H9 (cell line): ENCODE data around the gene SDK1. TPM values are rescaled to one million over a fixed set of nuclear protein-coding genes. Genes with fewer than 3 reads are reported as not detected.

Source experiments
- DNase-seq: peaks from one replicate; pipeline ENCODE4 v3.0.0-alpha.2; 2017
- H2AFZ ChIP-seq: one replicate; pipeline ENCODE4 v1.6.1; 2013; ENCODE audit warnings: mild to moderate bottlenecking, low read length, control low read depth, moderate library complexity
- H2AK5ac ChIP-seq: 2 replicates; pipeline ENCODE4 v1.6.1; 2013; ENCODE audit warnings: low read length, control low read depth, mixed read lengths; ENCODE audit not compliant: insufficient read length
- H2BK120ac ChIP-seq: one replicate; pipeline ENCODE4 v1.6.1; 2013; ENCODE audit warnings: low read depth, mild to moderate bottlenecking, low read length, control low read depth, inconsistent platforms; ENCODE audit not compliant: poor library complexity, severe bottlenecking
- H2BK12ac ChIP-seq: 2 replicates; pipeline ENCODE4 v1.6.1; 2013; ENCODE audit warnings: low read length, control low read depth, mixed read lengths, low read depth; ENCODE audit not compliant: insufficient read length
- H2BK15ac ChIP-seq: 2 replicates; pipeline ENCODE4 v1.6.1; 2013; ENCODE audit warnings: low read depth, low read length, control low read depth
- H2BK20ac ChIP-seq: one replicate; pipeline ENCODE4 v1.6.1; 2013; ENCODE audit warnings: low read depth, mild to moderate bottlenecking, low read length, control low read depth, inconsistent platforms; ENCODE audit not compliant: poor library complexity, severe bottlenecking
- H2BK5ac ChIP-seq: 2 replicates; pipeline ENCODE4 v1.6.1; 2013; ENCODE audit warnings: low read length, control low read depth, mixed read lengths; ENCODE audit not compliant: insufficient read length
- H3K14ac ChIP-seq: 2 replicates; pipeline ENCODE4 v1.6.1; 2013; ENCODE audit warnings: low read length, control low read depth; ENCODE audit not compliant: insufficient read depth
- H3K18ac ChIP-seq: 2 replicates; pipeline ENCODE4 v1.6.1; 2013; ENCODE audit warnings: low read depth, mild to moderate bottlenecking, mixed read lengths, low read length, control low read depth; ENCODE audit not compliant: insufficient read length
- H3K23ac ChIP-seq: 2 replicates; pipeline ENCODE4 v1.6.1; 2013; ENCODE audit warnings: low read length, control low read depth, mixed read lengths, low read depth; ENCODE audit not compliant: insufficient read length
- H3K23me2 ChIP-seq: 2 replicates; pipeline ENCODE4 v1.6.1; 2013; ENCODE audit warnings: low read depth, mild to moderate bottlenecking, mixed read lengths, low read length, control low read depth; ENCODE audit not compliant: insufficient read length, poor library complexity, severe bottlenecking
- H3K27ac ChIP-seq: 2 replicates; pipeline ENCODE4 v1.5.1; 2013; ENCODE audit warnings: low read length, control low read depth, mixed read lengths, low read depth; ENCODE audit not compliant: insufficient read length
- H3K27me3 ChIP-seq: 2 replicates; pipeline ENCODE4 v1.6.1; 2013; ENCODE audit warnings: low read length, control low read depth, inconsistent platforms; ENCODE audit not compliant: insufficient read depth
- H3K4ac ChIP-seq: 2 replicates; pipeline ENCODE4 v1.6.1; 2013; ENCODE audit warnings: low read depth, mild to moderate bottlenecking, control low read depth, inconsistent platforms, low read length, moderate library complexity
- H3K4me1 ChIP-seq: 2 replicates; pipeline ENCODE4 v1.6.1; 2013; ENCODE audit warnings: low read length, control low read depth, inconsistent platforms; ENCODE audit not compliant: insufficient read depth
- H3K4me2 ChIP-seq: 2 replicates; pipeline ENCODE4 v1.6.1; 2013; ENCODE audit warnings: low read length, control low read depth, mixed read lengths; ENCODE audit not compliant: insufficient read length, insufficient read depth
- H3K56ac ChIP-seq: 2 replicates; pipeline ENCODE4 v1.6.1; 2013; ENCODE audit warnings: low read depth, mild to moderate bottlenecking, mixed read lengths, low read length, control low read depth; ENCODE audit not compliant: insufficient read length
- H3K79me1 ChIP-seq: 2 replicates; pipeline ENCODE4 v1.6.1; 2013; ENCODE audit warnings: low read depth, mild to moderate bottlenecking, moderate library complexity, low read length, control low read depth, inconsistent platforms; ENCODE audit not compliant: insufficient read depth, poor library complexity, severe bottlenecking
- H3K79me2 ChIP-seq: 2 replicates; pipeline ENCODE4 v1.6.1; 2013; ENCODE audit warnings: low read length, control low read depth, inconsistent platforms; ENCODE audit not compliant: insufficient read depth
- H3K9ac ChIP-seq: 2 replicates; pipeline ENCODE4 v1.6.1; 2013; ENCODE audit warnings: low read length, control low read depth, mixed read lengths; ENCODE audit not compliant: insufficient read length; ENCODE audit errors: extremely low read depth
- H3K9me3 ChIP-seq: one replicate; pipeline ENCODE4 v1.6.1; 2013; ENCODE audit warnings: low read depth, low read length, inconsistent platforms; ENCODE audit not compliant: control insufficient read depth
- H3T11ph ChIP-seq: one replicate; pipeline ENCODE4 v1.6.1; 2013; ENCODE audit warnings: mild to moderate bottlenecking, low read length, control low read depth, inconsistent platforms
- H4K20me1 ChIP-seq: one replicate; pipeline ENCODE4 v1.6.1; 2013; ENCODE audit not compliant: control insufficient read depth, insufficient read length, insufficient read depth
- H4K5ac ChIP-seq: 2 replicates; pipeline ENCODE4 v1.6.1; 2013; ENCODE audit warnings: low read depth, mild to moderate bottlenecking, mixed read lengths, low read length, control low read depth; ENCODE audit not compliant: insufficient read length
- H4K8ac ChIP-seq: replicated peaks from 2 replicates; pipeline ENCODE4 v1.6.1; 2013; ENCODE audit warnings: low read length, control low read depth, mixed read lengths, low read depth; ENCODE audit not compliant: insufficient read length
- H4K91ac ChIP-seq: 2 replicates; pipeline ENCODE4 v1.6.1; 2013; ENCODE audit warnings: low read depth, mild to moderate bottlenecking, moderate library complexity, mixed read lengths, low read length, control low read depth; ENCODE audit not compliant: insufficient read length
- H3K27ac Mint-ChIP-seq, 3 experiments: 2 replicates in 2 of 3; 3 replicates in 1 of 3; pipeline ENCODE4 v1.8.0; 2020 to 2021; ENCODE audit warnings: mixed read lengths in 3 of 3, mild to moderate bottlenecking in 1 of 3, moderate library complexity in 1 of 3
- H3K27me3 Mint-ChIP-seq: 2 replicates; pipeline ENCODE4 v1.8.0; 2021; ENCODE audit warnings: low read depth, mild to moderate bottlenecking, moderate library complexity, mixed read lengths
- H3K36me3 Mint-ChIP-seq, 3 experiments: 2 replicates in 2 of 3; 3 replicates in 1 of 3; pipeline ENCODE4 v1.8.0; 2020 to 2021; ENCODE audit warnings: low read depth in 3 of 3, mixed read lengths in 3 of 3; ENCODE audit not compliant: insufficient read depth in 1 of 3
- H3K4me1 Mint-ChIP-seq, 2 experiments: 2 replicates each; pipeline ENCODE4 v1.8.0; 2020; ENCODE audit warnings: mixed read lengths in 2 of 2
- H3K4me3 Mint-ChIP-seq, 2 experiments: 2 replicates in 1 of 2; 3 replicates in 1 of 2; pipeline ENCODE4 v1.8.0; 2020 to 2021; ENCODE audit warnings: mild to moderate bottlenecking in 2 of 2, mixed read lengths in 2 of 2, moderate library complexity in 1 of 2
- H3K9me3 Mint-ChIP-seq, 2 experiments: 2 replicates in 1 of 2; 3 replicates in 1 of 2; pipeline ENCODE4 v1.8.0; 2020; ENCODE audit warnings: mild to moderate bottlenecking in 2 of 2, mixed read lengths in 2 of 2, moderate library complexity in 1 of 2
- WGBS: extraction: QIAGEN DNeasy Blood & Tissue Kit; methylation state at CpG from one replicate; pipeline ENCODE4 v1.1.7; 2013; ENCODE audit warnings: missing lambda C conversion rate, low lambda C conversion rate, mixed read lengths; ENCODE audit not compliant: insufficient read length; ENCODE audit errors: extremely low coverage; 5-methylcytosine and 5-hydroxymethylcytosine counted together
- total RNA-seq: library from RNA; stranded (reverse); gene quantifications from 2 replicates; pipeline ENCODE4 v1.2.1, GENCODE V29; 2021
- TF ChIP-seq, protein P1 (sequence below): fragments of 200-600 bp; sonication (generic); conservative IDR thresholded peaks from 3 replicates; pipeline ENCODE4 v1.8.0; 2021; ENCODE audit warnings: antibody characterized with exemption, mild to moderate bottlenecking

Gene SDK1
- total RNA-seq, 1 experiment from 2014 or later = 8.7 TPM

DNA sequence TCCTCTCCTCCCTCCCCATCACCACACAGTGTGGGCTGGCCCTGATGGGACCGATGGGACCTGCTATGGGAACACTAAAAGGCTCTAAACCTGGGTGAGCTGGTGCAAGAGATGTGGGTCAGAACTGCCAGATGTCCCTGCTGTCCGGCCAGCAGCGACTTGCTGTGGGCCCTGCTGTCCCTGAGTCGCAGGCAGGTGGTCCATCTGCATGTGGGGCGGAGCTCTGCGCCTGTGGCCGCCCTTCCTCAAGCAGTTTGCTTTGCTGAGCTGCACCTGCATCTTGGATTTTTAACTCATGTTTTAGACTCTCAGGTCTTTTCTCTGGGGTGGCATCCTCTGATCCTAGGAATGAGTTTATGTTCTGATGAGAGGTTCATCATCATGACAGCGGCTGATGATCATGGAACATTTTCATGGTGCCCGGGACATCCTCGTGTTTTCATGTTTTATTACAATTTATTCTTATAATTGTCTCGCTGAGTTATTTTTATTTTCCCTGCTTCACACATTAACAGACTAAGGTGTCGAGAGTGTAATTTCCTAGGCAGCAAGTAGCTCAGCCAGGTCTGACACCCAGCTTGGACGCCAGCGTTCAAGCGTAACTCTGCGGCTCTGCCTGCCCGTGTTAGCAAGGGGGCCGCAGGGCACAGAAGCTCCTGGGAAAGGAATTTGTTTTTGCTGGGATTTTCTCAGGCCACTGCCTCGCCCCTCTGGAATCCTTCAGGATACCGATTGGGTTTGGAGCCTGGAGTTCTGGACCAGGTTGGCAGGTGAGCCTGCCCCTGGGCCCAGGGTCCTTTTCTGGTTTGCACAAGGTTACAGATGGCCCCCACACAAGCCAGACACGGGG, 765.8 kb downstream of the SDK1 start:
- H3K4me3 Mint-ChIP-seq = no peak overlapping the region
- Histone ChIP-seq H2BK5ac (no peak overlapping the region), H3K79me1 (no peaks in the 10 kb centered on the region), H2BK120ac (no peak overlapping the region), H4K20me1 (no peaks in the 10 kb centered on the region), H3K4me2 (no peak overlapping the region), H3K79me2 (no peaks in the 10 kb centered on the region), H3K4ac (no peak overlapping the region), H2BK12ac (no peak overlapping the region), H3K27me3 (no peaks in the 10 kb centered on the region), H3K4me1 (no peaks in the 10 kb centered on the region; the same call in 1 of the 2 replicates), H3K18ac (no peak overlapping the region), H3K9me3 (no peaks in the 10 kb centered on the region), H3K23me2 (no peaks in the 10 kb centered on the region), H3K14ac (no peak overlapping the region), H3K56ac (no peak overlapping the region), H3K27ac (no peak overlapping the region), H4K91ac (no peak overlapping the region), H4K5ac (no peak overlapping the region), H2AFZ (no peak overlapping the region), H2BK20ac (no peak overlapping the region), H2BK15ac (no peak overlapping the region), H3K23ac (no peak overlapping the region), H4K8ac (no peak overlapping the region), H2AK5ac (no peak overlapping the region), H3K9ac (no peak overlapping the region), H3T11ph (no peak overlapping the region)
- H3K9me3 Mint-ChIP-seq = no peaks in the 10 kb centered on the region
- no CpG with 5 or more reads among the region's 21 CpGs for WGBS
- H3K27me3 Mint-ChIP-seq = no peaks in the 10 kb centered on the region
- no peak overlapping the region for H3K27ac Mint-ChIP-seq
- TF ChIP-seq, protein P1, sequence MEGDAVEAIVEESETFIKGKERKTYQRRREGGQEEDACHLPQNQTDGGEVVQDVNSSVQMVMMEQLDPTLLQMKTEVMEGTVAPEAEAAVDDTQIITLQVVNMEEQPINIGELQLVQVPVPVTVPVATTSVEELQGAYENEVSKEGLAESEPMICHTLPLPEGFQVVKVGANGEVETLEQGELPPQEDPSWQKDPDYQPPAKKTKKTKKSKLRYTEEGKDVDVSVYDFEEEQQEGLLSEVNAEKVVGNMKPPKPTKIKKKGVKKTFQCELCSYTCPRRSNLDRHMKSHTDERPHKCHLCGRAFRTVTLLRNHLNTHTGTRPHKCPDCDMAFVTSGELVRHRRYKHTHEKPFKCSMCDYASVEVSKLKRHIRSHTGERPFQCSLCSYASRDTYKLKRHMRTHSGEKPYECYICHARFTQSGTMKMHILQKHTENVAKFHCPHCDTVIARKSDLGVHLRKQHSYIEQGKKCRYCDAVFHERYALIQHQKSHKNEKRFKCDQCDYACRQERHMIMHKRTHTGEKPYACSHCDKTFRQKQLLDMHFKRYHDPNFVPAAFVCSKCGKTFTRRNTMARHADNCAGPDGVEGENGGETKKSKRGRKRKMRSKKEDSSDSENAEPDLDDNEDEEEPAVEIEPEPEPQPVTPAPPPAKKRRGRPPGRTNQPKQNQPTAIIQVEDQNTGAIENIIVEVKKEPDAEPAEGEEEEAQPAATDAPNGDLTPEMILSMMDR = no peak
- peaks cover 11 to 27% of the 10 kb centered on the region in 2 experiments for H3K4me1 Mint-ChIP-seq
- no peak for DNase-seq
- H3K36me3 Mint-ChIP-seq = peaks cover 0 to 3% (median 2%) of the 10 kb centered on the region in 3 experiments; a peak in 2 of 7 replicates
